ENCODE results near the gene COX19.

COX19 gene

DNA sequence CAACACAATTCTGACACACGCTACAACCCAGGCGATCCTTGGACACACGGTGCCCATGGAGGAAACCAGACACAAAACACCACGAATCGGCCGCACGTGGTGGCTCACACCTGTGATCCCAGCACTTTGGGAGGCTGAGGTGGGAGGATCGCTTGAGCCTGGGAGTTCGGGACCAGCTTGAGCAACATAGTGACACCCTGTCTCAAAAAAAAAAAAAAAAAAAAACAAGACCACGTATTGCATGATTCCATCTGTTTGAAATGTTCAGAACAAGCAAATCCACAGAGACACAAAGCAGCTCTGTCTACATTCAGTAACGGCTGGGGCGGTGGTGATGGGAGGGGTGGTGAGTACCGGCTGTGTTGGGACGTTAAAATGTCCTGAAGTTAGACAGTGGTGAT lies 46.0 kb downstream of the COX19 start:
- peaks cover 38% of the 10 kb centered on the region for H3K4me1 ChIP-seq (ENCODE audit: low read length)
- TF ChIP-seq, protein P1, sequence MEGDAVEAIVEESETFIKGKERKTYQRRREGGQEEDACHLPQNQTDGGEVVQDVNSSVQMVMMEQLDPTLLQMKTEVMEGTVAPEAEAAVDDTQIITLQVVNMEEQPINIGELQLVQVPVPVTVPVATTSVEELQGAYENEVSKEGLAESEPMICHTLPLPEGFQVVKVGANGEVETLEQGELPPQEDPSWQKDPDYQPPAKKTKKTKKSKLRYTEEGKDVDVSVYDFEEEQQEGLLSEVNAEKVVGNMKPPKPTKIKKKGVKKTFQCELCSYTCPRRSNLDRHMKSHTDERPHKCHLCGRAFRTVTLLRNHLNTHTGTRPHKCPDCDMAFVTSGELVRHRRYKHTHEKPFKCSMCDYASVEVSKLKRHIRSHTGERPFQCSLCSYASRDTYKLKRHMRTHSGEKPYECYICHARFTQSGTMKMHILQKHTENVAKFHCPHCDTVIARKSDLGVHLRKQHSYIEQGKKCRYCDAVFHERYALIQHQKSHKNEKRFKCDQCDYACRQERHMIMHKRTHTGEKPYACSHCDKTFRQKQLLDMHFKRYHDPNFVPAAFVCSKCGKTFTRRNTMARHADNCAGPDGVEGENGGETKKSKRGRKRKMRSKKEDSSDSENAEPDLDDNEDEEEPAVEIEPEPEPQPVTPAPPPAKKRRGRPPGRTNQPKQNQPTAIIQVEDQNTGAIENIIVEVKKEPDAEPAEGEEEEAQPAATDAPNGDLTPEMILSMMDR (IDR thresholded peaks at IDR 0.05; ENCODE audit: low read depth, low read length), result no peak
- no peak for TF ChIP-seq EZH2phosphoT487 (IDR thresholded peaks at IDR 0.05; ENCODE audit: low read depth)
- H4K20me1 ChIP-seq (ENCODE audit: insufficient read depth, low read length), result no peaks in the 10 kb centered on the region
- no peaks in the 10 kb centered on the region for H3K79me2 ChIP-seq (ENCODE audit: low read length)
- H2AFZ ChIP-seq (ENCODE audit: low read depth, low read length), result no peak overlapping the region
- peak overlapping the region; percentile 39; the same call in 1 of the 2 replicates for H3K4me2 ChIP-seq (ENCODE audit: low read length)
- H3K9me3 ChIP-seq (ENCODE audit: insufficient read depth, low read length), result no peaks in the 10 kb centered on the region
- no peaks in the 10 kb centered on the region for H3K36me3 ChIP-seq (replicated peaks; ENCODE audit: low read depth, low read length)
- H3K27me3 ChIP-seq (ENCODE audit: low read depth, low read length), result peaks cover 32% of the 10 kb centered on the region
- no peak overlapping the region for H3K9ac ChIP-seq (ENCODE audit: low read length)
- H3K4me3 ChIP-seq (ENCODE audit: low read length), result no peak overlapping the region
- H3K27ac ChIP-seq (ENCODE audit: low read length), result no peak overlapping the region

DNA sequence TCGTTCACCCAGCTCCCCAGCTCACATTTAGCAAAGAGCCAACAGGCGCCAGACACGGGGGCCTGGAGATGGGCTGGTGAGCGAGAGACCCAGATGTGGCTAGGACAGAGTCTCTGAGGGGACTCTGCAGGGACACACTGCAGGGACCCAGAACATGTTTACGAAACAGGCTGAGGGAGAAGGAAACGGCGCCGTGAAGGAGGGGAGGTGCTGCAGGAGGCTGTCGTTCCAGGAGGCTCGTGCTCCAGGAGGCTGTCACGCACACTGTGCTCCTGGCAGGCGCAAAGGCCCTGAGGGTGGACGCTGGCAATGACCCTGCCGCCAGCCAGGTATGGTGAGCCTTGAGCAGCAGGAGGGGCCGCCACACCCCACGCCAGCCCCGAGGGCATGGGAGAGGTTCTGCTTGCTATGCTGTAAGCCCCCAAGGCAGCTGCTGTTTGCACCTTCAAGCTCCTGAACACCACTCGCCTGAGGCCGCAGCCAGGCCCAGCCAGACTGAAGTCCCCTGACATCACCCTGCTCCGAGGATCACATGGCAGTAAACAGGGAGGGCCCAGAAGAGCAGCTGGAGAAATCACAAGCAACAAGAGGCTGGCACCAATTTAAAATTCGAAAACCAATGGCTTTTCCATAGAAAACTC lies 48.2 kb downstream of the COX19 start:
- Histone ChIP-seq H3K36me3 (replicated peaks; ENCODE audit: low read depth, low read length) (no peaks in the 10 kb centered on the region), H2AFZ (ENCODE audit: low read depth, low read length) (no peak overlapping the region), H3K9me3 (ENCODE audit: insufficient read depth, low read length) (no peaks in the 10 kb centered on the region), H3K27me3 (ENCODE audit: low read depth, low read length) (peaks cover 35% of the 10 kb centered on the region), H3K9ac (ENCODE audit: low read length) (no peak overlapping the region), H3K4me3 (ENCODE audit: low read length) (no peak overlapping the region), H3K79me2 (ENCODE audit: low read length) (no peaks in the 10 kb centered on the region), H3K4me2 (ENCODE audit: low read length) (peak overlapping the region; percentile 22), H3K27ac (ENCODE audit: low read length) (no peak overlapping the region), H4K20me1 (ENCODE audit: insufficient read depth, low read length) (no peaks in the 10 kb centered on the region), H3K4me1 (ENCODE audit: low read length) (peaks cover 57% of the 10 kb centered on the region)
- TF ChIP-seq, protein P1 (IDR thresholded peaks at IDR 0.05; ENCODE audit: low read depth, low read length), result no peak
- no peak for TF ChIP-seq EZH2phosphoT487 (IDR thresholded peaks at IDR 0.05; ENCODE audit: low read depth)

DNA sequence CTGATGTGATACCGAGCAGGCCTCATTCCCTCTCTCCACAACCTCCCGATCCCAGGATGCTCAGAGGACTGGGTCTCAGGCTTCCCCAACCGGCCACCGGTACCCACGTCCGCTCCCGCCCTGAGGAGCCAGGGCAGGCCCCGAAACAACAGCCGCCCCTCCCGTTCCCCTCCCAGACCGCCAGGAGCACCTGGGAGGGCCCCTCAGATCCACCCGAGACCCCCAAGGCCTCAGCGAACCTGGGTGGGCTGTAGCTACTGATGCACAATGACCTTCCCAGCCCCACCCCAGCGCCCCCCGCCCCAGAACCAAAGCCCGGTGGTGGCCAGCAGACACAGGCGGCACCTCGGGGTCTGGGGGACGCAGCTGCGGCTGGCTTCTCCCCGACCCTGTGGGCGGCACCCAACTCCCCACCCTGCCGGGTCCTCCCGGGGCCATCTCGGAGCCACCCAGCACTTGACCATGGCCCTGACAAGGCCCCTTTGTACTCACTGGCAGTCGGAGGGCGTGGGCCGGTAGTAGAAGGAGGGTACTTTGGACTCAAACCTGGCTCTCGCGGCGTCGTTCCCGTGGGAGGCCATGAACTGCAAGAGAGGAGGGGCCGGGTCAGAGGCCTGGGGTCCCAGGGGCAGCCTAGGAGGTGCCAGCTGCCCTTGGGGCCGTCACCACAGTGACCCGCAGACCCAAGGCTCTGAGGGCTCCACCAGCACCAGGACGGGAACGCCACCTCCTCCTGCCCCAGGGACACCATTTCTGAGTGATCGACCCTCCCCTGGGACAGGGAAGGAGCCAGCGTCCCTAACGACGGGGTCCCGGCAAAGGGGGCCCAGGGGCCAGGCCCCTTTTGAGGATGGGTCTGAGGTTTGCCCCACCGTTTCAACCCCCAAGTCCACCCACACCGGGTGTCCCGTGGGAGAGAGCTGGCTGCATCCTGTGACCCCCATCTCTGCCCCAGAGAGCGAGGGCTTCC lies 49.0 kb downstream of the COX19 start:
- H2AFZ ChIP-seq (ENCODE audit: low read depth, low read length), result no peak overlapping the region
- H3K9ac ChIP-seq (ENCODE audit: low read length), result no peak overlapping the region
- H3K4me1 ChIP-seq (ENCODE audit: low read length), result peaks cover 64% of the 10 kb centered on the region
- peak overlapping the region; percentile 85 for H3K4me2 ChIP-seq (ENCODE audit: low read length)
- H3K27ac ChIP-seq (ENCODE audit: low read length), result no peak overlapping the region
- no peaks in the 10 kb centered on the region for H4K20me1 ChIP-seq (ENCODE audit: insufficient read depth, low read length)
- no peak for TF ChIP-seq EZH2phosphoT487 (IDR thresholded peaks at IDR 0.05; ENCODE audit: low read depth)
- TF ChIP-seq, protein P1 (IDR thresholded peaks at IDR 0.05; ENCODE audit: low read depth, low read length), result no peak
- no peaks in the 10 kb centered on the region for H3K79me2 ChIP-seq (ENCODE audit: low read length)
- H3K4me3 ChIP-seq (ENCODE audit: low read length), result no peak overlapping the region
- H3K27me3 ChIP-seq (ENCODE audit: low read depth, low read length), result peaks cover 43% of the 10 kb centered on the region
- no peaks in the 10 kb centered on the region for H3K36me3 ChIP-seq (replicated peaks; ENCODE audit: low read depth, low read length)
- H3K9me3 ChIP-seq (ENCODE audit: insufficient read depth, low read length), result no peaks in the 10 kb centered on the region

DNA sequence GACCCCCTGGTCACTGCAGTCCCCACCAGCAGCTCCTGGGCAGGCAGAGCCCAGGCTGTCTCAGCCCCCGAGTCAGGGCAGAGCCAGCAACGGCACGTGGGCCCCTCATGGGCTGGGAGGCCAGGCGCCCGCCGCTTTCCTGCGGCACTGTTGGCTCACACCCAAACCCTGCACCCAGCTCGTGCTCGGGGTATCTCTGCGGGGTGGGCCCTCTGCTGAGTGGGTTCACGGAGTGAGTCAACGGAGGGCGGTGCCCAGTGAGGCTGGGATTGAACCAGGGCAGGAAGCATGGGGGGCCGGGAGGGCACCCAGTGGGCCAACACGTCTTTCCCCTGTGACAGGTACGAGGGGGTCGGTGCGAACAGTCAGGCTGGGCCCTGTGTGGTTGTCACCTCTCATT lies 49.7 kb downstream of the COX19 start:
- peaks cover 64% of the 10 kb centered on the region for H3K4me1 ChIP-seq (ENCODE audit: low read length)
- no peak for TF ChIP-seq EZH2phosphoT487 (IDR thresholded peaks at IDR 0.05; ENCODE audit: low read depth)
- TF ChIP-seq, protein P1 (IDR thresholded peaks at IDR 0.05; ENCODE audit: low read depth, low read length), result no peak
- no peaks in the 10 kb centered on the region for H3K79me2 ChIP-seq (ENCODE audit: low read length)
- no peaks in the 10 kb centered on the region for H3K9me3 ChIP-seq (ENCODE audit: insufficient read depth, low read length)
- peak overlapping the region; percentile 85 for H3K4me2 ChIP-seq (ENCODE audit: low read length)
- H3K9ac ChIP-seq (ENCODE audit: low read length), result no peak overlapping the region
- H3K27me3 ChIP-seq (ENCODE audit: low read depth, low read length), result peaks cover 51% of the 10 kb centered on the region
- H2AFZ ChIP-seq (ENCODE audit: low read depth, low read length), result no peak overlapping the region
- no peaks in the 10 kb centered on the region for H3K36me3 ChIP-seq (replicated peaks; ENCODE audit: low read depth, low read length)
- peak overlapping the region; percentile 77; the same call in 1 of the 2 replicates for H3K4me3 ChIP-seq (ENCODE audit: low read length)
- no peaks in the 10 kb centered on the region for H4K20me1 ChIP-seq (ENCODE audit: insufficient read depth, low read length)
- no peak overlapping the region for H3K27ac ChIP-seq (ENCODE audit: low read length)

Data from OCI-LY3 (cell line).